Prostate gland (tissue), 2 donors: ENCODE data around the gene ZNF358. TPM values are rescaled to one million over a fixed set of nuclear protein-coding genes. Genes with fewer than 3 reads are reported as not detected.

Experiments used
- DNase-seq: peaks from one replicate; pipeline ENCODE4 v3.0.0-alpha.2; 2019; ENCODE audit warnings: low spot score
- H3K27ac ChIP-seq, 2 donors: fragments of 200-600 bp; sonication (generic); 2 replicates each; pipeline ENCODE4 v1.5.1; 2017 to 2019
- H3K27me3 ChIP-seq: fragments of 200-600 bp; sonication (generic); replicated peaks from 2 replicates; pipeline ENCODE4 v1.5.1; 2019; ENCODE audit not compliant: insufficient read depth
- H3K36me3 ChIP-seq, 2 donors: fragments of 200-600 bp; sonication (generic); 1 replicate in 1 of 2; 2 replicates in 1 of 2; pipeline versions ENCODE4 v1.5.1 to v1.8.1; 2017 to 2019
- H3K4me1 ChIP-seq: fragments of 200-600 bp; sonication (generic); replicated peaks from 2 replicates; pipeline ENCODE4 v1.5.1; 2019
- H3K4me3 ChIP-seq, 2 donors: fragments of 200-600 bp; sonication (generic); 2 replicates each; pipeline ENCODE4 v1.5.1; 2017 to 2019
- H3K9me3 ChIP-seq: fragments of 200-600 bp; sonication (generic); 2 replicates; pipeline ENCODE4 v1.5.1; 2017
- CTCF ChIP-seq, 4 experiments: fragments of 200-600 bp in 2 of 4; fragments of 450-650 bp in 2 of 4; sonication (generic) in 2 of 4; IDR thresholded peaks; 1 replicate in 3 of 4; 2 replicates in 1 of 4; pipeline ENCODE4 v1.5.1; 2016 to 2019; ENCODE audit warnings: antibody characterized with exemption in 4 of 4, mild to moderate bottlenecking in 2 of 4, moderate library complexity in 2 of 4
- POLR2A ChIP-seq: fragments of 450-650 bp; IDR thresholded peaks from one replicate; pipeline ENCODE4 v1.6.1; 2016; ENCODE audit warnings: antibody characterized with exemption, mild to moderate bottlenecking
- POLR2AphosphoS5 ChIP-seq: sonication (generic); formaldehyde crosslinking; IDR thresholded peaks from one replicate; pipeline ENCODE4 v1.6.1; 2017; ENCODE audit warnings: antibody characterized with exemption
- WGBS: methylation state at CpG from one replicate; pipeline ENCODE4 v1.1.5; 2018; 5-methylcytosine and 5-hydroxymethylcytosine counted together
- intact Hi-C: fragments of 100-400 bp; cut with DNase I; formaldehyde crosslinking; loops from one replicate; pipeline ENCODE4 v1.14.2; 2022
- total RNA-seq, 2 donors: library from RNA; depleted of rRNA; stranded (reverse); fragments of >200 nt; gene quantifications; one replicate each; pipeline ENCODE4 v1.1.0, GENCODE V29; 2016

The ZNF358 gene
- total RNA-seq, 2 donors from 2014 or later: 104 to 116 TPM

- intact Hi-C loops: no loop called here
- Histone ChIP-seq H3K36me3 (peaks cover 12 to 19% of the 10 kb centered on the region in 2 donors), H3K27ac (no peak overlapping the region), H3K27me3 (no peaks in the 10 kb centered on the region), H3K4me1 (no peaks in the 10 kb centered on the region), H3K9me3 (no peaks in the 10 kb centered on the region), H3K4me3 (no peak overlapping the region)
- TF ChIP-seq POLR2A: no peak
- no peak for TF ChIP-seq CTCF (IDR thresholded peaks at IDR 0.05)
- no peak for TF ChIP-seq POLR2AphosphoS5
- WGBS: 79% methylated on average over 59 of the region's 62 CpGs
- DNase-seq: no peak
Measured at GRCh38 chr19:7554990-7555864, 39.3 kb downstream of the ZNF358 start.

GRCh38 chr19:7556696-7557315, 40.9 kb downstream of the ZNF358 start:
- no peaks in the 10 kb centered on the region for H3K27me3 ChIP-seq
- no peak overlapping the region for H3K4me3 ChIP-seq
- no peaks in the 10 kb centered on the region for H3K4me1 ChIP-seq
- no peak for DNase-seq
- H3K9me3 ChIP-seq: no peaks in the 10 kb centered on the region
- peaks cover 12 to 13% of the 10 kb centered on the region in 2 donors for H3K36me3 ChIP-seq
- intact Hi-C loops: no loop called here
- TF ChIP-seq POLR2AphosphoS5: no peak
- TF ChIP-seq CTCF (IDR thresholded peaks at IDR 0.05): no peak
- TF ChIP-seq POLR2A: no peak
- H3K27ac ChIP-seq: no peak overlapping the region
- WGBS: 95% methylated on average over 53 of the region's 54 CpGs

GRCh38 chr19:7558667-7559066, 42.8 kb downstream of the ZNF358 start:
- intact Hi-C loops: no loop called here
- H3K27me3 ChIP-seq: no peaks in the 10 kb centered on the region
- no peaks in the 10 kb centered on the region for H3K4me1 ChIP-seq
- WGBS: 93% methylated on average over 18 of the region's 18 CpGs
- H3K4me3 ChIP-seq: no peak overlapping the region
- no peak overlapping the region for H3K27ac ChIP-seq
- TF ChIP-seq CTCF (IDR thresholded peaks at IDR 0.05) (no peak), POLR2AphosphoS5 (no peak), POLR2A (no peak)
- H3K9me3 ChIP-seq: no peaks in the 10 kb centered on the region
- no peak for DNase-seq
- H3K36me3 ChIP-seq: peaks cover 12 to 13% of the 10 kb centered on the region in 2 donors

GRCh38 chr19:7559102-7559501, 43.2 kb downstream of the ZNF358 start:
- WGBS: 67% methylated on average over 4 of the region's 4 CpGs
- no peak for TF ChIP-seq POLR2A

GRCh38 chr19:7560255-7560654, 44.4 kb downstream of the ZNF358 start:
- H3K36me3 ChIP-seq: peaks cover 12 to 13% of the 10 kb centered on the region in 2 donors
- 85% methylated on average over 2 of the region's 2 CpGs for WGBS
- intact Hi-C loops: no loop called here

More at GRCh38 chr19:7559102-7559501, 43.2 kb downstream of the ZNF358 start:
- Histone ChIP-seq H3K4me3 (no peak overlapping the region), H3K36me3 (peaks cover 12 to 13% of the 10 kb centered on the region in 2 donors), H3K9me3 (no peaks in the 10 kb centered on the region), H3K27ac (no peak overlapping the region), H3K4me1 (no peaks in the 10 kb centered on the region), H3K27me3 (no peaks in the 10 kb centered on the region)
- DNase-seq: no peak
- intact Hi-C loops: no loop called here

More at GRCh38 chr19:7560255-7560654, 44.4 kb downstream of the ZNF358 start:
- DNase-seq: no peak
- no peak overlapping the region for H3K4me3 ChIP-seq
- H3K9me3 ChIP-seq: no peaks in the 10 kb centered on the region
- H3K4me1 ChIP-seq: no peaks in the 10 kb centered on the region
- H3K27me3 ChIP-seq: no peaks in the 10 kb centered on the region
- H3K27ac ChIP-seq: no peak overlapping the region
- no peak for TF ChIP-seq CTCF (IDR thresholded peaks at IDR 0.05)
- TF ChIP-seq POLR2A: no peak
- TF ChIP-seq POLR2AphosphoS5: no peak
